HepG2 (cell line): ENCODE data around the gene ABHD4. TPM values are rescaled to one million over a fixed set of nuclear protein-coding genes. Genes with fewer than 3 reads are reported as not detected.

Experiments used
- ADNP ChIP-seq: sonication (generic); formaldehyde crosslinking; IDR thresholded peaks from 2 replicates; pipeline ENCODE4 v1.4.0; 2020; ENCODE audit warnings: missing genetic modification reagents
- BORCS8-MEF2B ChIP-seq: sonication (generic); formaldehyde crosslinking; IDR thresholded peaks from 2 replicates; pipeline ENCODE4 v1.8.0; 2022; ENCODE audit warnings: mild to moderate bottlenecking, missing genetic modification reagents
- CC2D1A ChIP-seq: sonication (generic); formaldehyde crosslinking; IDR thresholded peaks from 2 replicates; pipeline ENCODE4 v1.8.1; 2023; ENCODE audit warnings: mild to moderate bottlenecking, missing genetic modification reagents
- CREBL2 ChIP-seq: sonication (generic); formaldehyde crosslinking; IDR thresholded peaks from 2 replicates; pipeline ENCODE4 v1.8.1; 2023; ENCODE audit warnings: missing genetic modification reagents, mild to moderate bottlenecking, borderline replicate concordance
- DNMT1 ChIP-seq: sonication (generic); formaldehyde crosslinking; IDR thresholded peaks from 2 replicates; pipeline ENCODE4 v1.5.1; 2020; ENCODE audit warnings: mild to moderate bottlenecking, missing genetic modification reagents
- EP300 ChIP-seq, 3 experiments: sonication (generic) in 1 of 3; formaldehyde crosslinking in 1 of 3; IDR thresholded peaks; 2 replicates each; pipeline versions ENCODE4 v1.5.1 to v1.6.1; 2011 to 2020; ENCODE audit warnings: low read depth in 2 of 3, low read length in 2 of 3, borderline replicate concordance in 1 of 3, improper control_type of control experiment in 1 of 3, mild to moderate bottlenecking in 1 of 3, missing genetic modification reagents in 1 of 3, moderate library complexity in 1 of 3
- GZF1 ChIP-seq: sonication (generic); formaldehyde crosslinking; IDR thresholded peaks from 2 replicates; pipeline ENCODE4 v1.5.1; 2020; ENCODE audit warnings: mild to moderate bottlenecking, missing genetic modification reagents
- HBP1 ChIP-seq: IDR thresholded peaks from 2 replicates; pipeline ENCODE4 v1.6.1; 2016; ENCODE audit warnings: low read depth, control low read depth
- JUND ChIP-seq: sonication (generic); formaldehyde crosslinking; IDR thresholded peaks from 2 replicates; pipeline ENCODE4 v1.8.0; 2022; ENCODE audit warnings: mild to moderate bottlenecking, missing genetic modification reagents
- MEIS1 ChIP-seq: sonication (generic); formaldehyde crosslinking; IDR thresholded peaks from 2 replicates; pipeline ENCODE4 v1.9.0; 2021; ENCODE audit warnings: mild to moderate bottlenecking, missing genetic modification reagents, moderate library complexity, borderline replicate concordance
- SP140L ChIP-seq: sonication (generic); formaldehyde crosslinking; IDR thresholded peaks from 2 replicates; pipeline ENCODE4 v1.4.0; 2020; ENCODE audit warnings: missing genetic modification reagents, borderline replicate concordance
- THAP7 ChIP-seq: sonication (generic); formaldehyde crosslinking; IDR thresholded peaks from 2 replicates; pipeline ENCODE4 v1.8.1; 2023; ENCODE audit warnings: mild to moderate bottlenecking, missing genetic modification reagents
- YEATS4 ChIP-seq: sonication (generic); formaldehyde crosslinking; IDR thresholded peaks from 2 replicates; pipeline ENCODE4 v1.4.0; 2020; ENCODE audit warnings: missing genetic modification reagents, borderline replicate concordance
- ZC3H13 ChIP-seq: sonication (generic); formaldehyde crosslinking; IDR thresholded peaks from 2 replicates; pipeline ENCODE4 v1.8.1; 2023; ENCODE audit warnings: mild to moderate bottlenecking, missing genetic modification reagents, moderate library complexity
- ZMYM3 ChIP-seq: sonication (generic); formaldehyde crosslinking; IDR thresholded peaks from 2 replicates; pipeline ENCODE4 v1.5.1; 2020; ENCODE audit warnings: mild to moderate bottlenecking, missing genetic modification reagents
- ZNF280B ChIP-seq: sonication (generic); formaldehyde crosslinking; IDR thresholded peaks from 2 replicates; pipeline ENCODE4 v1.5.0; 2020; ENCODE audit warnings: missing genetic modification reagents, mild to moderate bottlenecking, borderline replicate concordance
- ZNF609 ChIP-seq: sonication (generic); formaldehyde crosslinking; IDR thresholded peaks from 2 replicates; pipeline ENCODE4 v1.4.0; 2020; ENCODE audit warnings: mild to moderate bottlenecking, missing genetic modification reagents, borderline replicate concordance
- ZNF83 ChIP-seq: sonication (generic); formaldehyde crosslinking; IDR thresholded peaks from 2 replicates; pipeline ENCODE4 v1.4.0; 2020; ENCODE audit warnings: missing genetic modification reagents, mild to moderate bottlenecking, borderline replicate concordance
- polyA plus RNA-seq, 8 experiments: library from polyadenylated mRNA; depleted of rRNA in 3 of 8; stranded (reverse) in 7 of 8; unstranded in 1 of 8; fragments of >200 nt; fragmentation: Illumina TruSeq in 4 of 8; extraction: Trizol in 4 of 8; gene quantifications; 2 replicates each; pipeline versions ENCODE4 v1.2.1 to v1.2.3, GENCODE V29; 2011 to 2016; ENCODE audit warnings: low read depth in 4 of 8, missing spikeins in 1 of 8, mixed read lengths in 1 of 8; ENCODE audit not compliant: insufficient read depth in 1 of 8
- total RNA-seq, 5 experiments: library from RNA; depleted of rRNA; stranded (reverse); fragments of >200 nt; fragmentation: Illumina TruSeq; extraction: Trizol; gene quantifications; 2 replicates each; pipeline ENCODE4 v1.2.3, GENCODE V29; 2016; ENCODE audit warnings: low read depth in 1 of 5

The ABHD4 gene
- total and polyA plus RNA-seq, 2 of the 13 experiments (the other 11 are each of a cell fraction or from before 2014, with no cell fraction given): 16.1 to 47.5 TPM

- peak; percentile 34; the same call in 1 of the 2 replicates for TF ChIP-seq JUND (CRISPR knock-in tag)
- TF ChIP-seq THAP7 (CRISPR knock-in tag): peak; percentile 85
- peak; percentile 74 for TF ChIP-seq GZF1 (CRISPR knock-in tag)
- 0 out of 2 replicates have a peak, but pooled peaks have one; percentile 31 for TF ChIP-seq ZNF609 (CRISPR knock-in tag)
- TF ChIP-seq CREBL2: no peak
- TF ChIP-seq ZC3H13 (CRISPR knock-in tag): peak; percentile 14; the same call in 1 of the 2 replicates
- peak; percentile 36; the same call in 1 of the 2 replicates for TF ChIP-seq HBP1 (CRISPR knock-in tag)
- TF ChIP-seq MEIS1 (CRISPR knock-in tag): peak; percentile 27; the same call in 1 of the 2 replicates
- peak; percentile 46; the same call in 1 of the 2 replicates for TF ChIP-seq YEATS4 (CRISPR knock-in tag)
- TF ChIP-seq ADNP: no peak
- no peak for TF ChIP-seq ZNF280B (CRISPR knock-in tag)
- TF ChIP-seq CC2D1A (CRISPR knock-in tag): peak; percentile 93
- TF ChIP-seq SP140L (CRISPR knock-in tag): no peak
- peak; percentile 50; the same call in 1 of the 2 replicates for TF ChIP-seq ZNF83
- TF ChIP-seq BORCS8-MEF2B: 0 out of 2 replicates have a peak, but pooled peaks have one; percentile 24
- peak; percentile 52; the same call in 1 of the 2 replicates for TF ChIP-seq DNMT1 (CRISPR knock-in tag)
- TF ChIP-seq EP300 (IDR thresholded peaks at IDR 0.05; ENCODE audit: low read depth in 2 of 2, low read length in 2 of 2): no peak; a peak in 1 of 4 replicates
- peak; percentile 21 for TF ChIP-seq EP300 (CRISPR knock-in tag; IDR thresholded peaks at IDR 0.05; ENCODE audit: borderline replicate concordance)
- TF ChIP-seq ZMYM3 (CRISPR knock-in tag): 0 out of 2 replicates have a peak, but pooled peaks have one; percentile 41
These were observed 41.8 kb upstream of the ABHD4 start (continued) for GRCh38 chr14:22556021-22556989.
